Upper lobe of left lung (tissue), 4 donors: ENCODE measurements around the gene PPID.

ENCODE experiments used
- POLR2AphosphoS5 ChIP-seq, 2 donors: sonication (generic); formaldehyde crosslinking; IDR thresholded peaks; one replicate each; pipeline ENCODE4 v1.5.1; 2017; ENCODE audit warnings: antibody characterized with exemption in 2 of 2
- TF ChIP-seq, protein P1 (sequence below), 6 experiments: fragments of 450-650 bp in 4 of 6; fragments of 200-600 bp in 2 of 6; sonication (generic) in 2 of 6; IDR thresholded peaks; one replicate each; pipeline ENCODE4 v1.5.1; 2016 to 2019; ENCODE audit warnings: antibody characterized with exemption in 6 of 6

DNA sequence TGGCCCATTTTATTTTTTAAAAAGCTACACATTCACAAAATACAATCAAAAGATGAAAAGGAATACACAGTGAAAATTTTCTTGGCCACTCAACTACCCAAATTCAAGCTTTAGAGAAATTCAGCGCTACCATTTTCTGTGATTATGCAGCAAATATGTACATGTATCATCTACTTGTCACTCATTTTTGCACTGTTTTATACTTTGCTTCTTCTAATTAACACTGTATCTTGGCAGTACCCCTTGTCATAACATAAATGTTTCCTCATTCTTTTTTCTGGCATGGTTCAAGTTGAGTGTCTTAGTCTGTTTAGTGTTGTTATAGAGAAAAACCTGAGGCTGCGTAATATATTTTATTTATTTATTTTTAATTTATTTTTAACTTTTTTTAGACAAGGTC, 15.7 kb upstream of the PPID start:
- no peak for TF ChIP-seq POLR2AphosphoS5 (IDR thresholded peaks at IDR 0.05)
- TF ChIP-seq, protein P1, sequence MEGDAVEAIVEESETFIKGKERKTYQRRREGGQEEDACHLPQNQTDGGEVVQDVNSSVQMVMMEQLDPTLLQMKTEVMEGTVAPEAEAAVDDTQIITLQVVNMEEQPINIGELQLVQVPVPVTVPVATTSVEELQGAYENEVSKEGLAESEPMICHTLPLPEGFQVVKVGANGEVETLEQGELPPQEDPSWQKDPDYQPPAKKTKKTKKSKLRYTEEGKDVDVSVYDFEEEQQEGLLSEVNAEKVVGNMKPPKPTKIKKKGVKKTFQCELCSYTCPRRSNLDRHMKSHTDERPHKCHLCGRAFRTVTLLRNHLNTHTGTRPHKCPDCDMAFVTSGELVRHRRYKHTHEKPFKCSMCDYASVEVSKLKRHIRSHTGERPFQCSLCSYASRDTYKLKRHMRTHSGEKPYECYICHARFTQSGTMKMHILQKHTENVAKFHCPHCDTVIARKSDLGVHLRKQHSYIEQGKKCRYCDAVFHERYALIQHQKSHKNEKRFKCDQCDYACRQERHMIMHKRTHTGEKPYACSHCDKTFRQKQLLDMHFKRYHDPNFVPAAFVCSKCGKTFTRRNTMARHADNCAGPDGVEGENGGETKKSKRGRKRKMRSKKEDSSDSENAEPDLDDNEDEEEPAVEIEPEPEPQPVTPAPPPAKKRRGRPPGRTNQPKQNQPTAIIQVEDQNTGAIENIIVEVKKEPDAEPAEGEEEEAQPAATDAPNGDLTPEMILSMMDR (IDR thresholded peaks at IDR 0.05): no peak
